D721Med (cell line): ENCODE measurements around the gene NKTR.

Experiments
- DNase-seq: peaks from one replicate; pipeline ENCODE4 v3.0.0; 2011; ENCODE audit warnings: low spot score; ENCODE audit not compliant: insufficient read length
- FAIRE-seq: peaks from 2 replicates; lab custom pipeline; 2011; peaks lifted over from hg19 to GRCh38; lab: Jason Lieb, UNC
- CTCF ChIP-seq: IDR thresholded peaks from 2 replicates; pipeline ENCODE4 v1.5.1; 2012; ENCODE audit warnings: mild to moderate bottlenecking, control low read depth; ENCODE audit not compliant: insufficient read depth; ENCODE audit errors: missing control alignments

Gene NKTR

GRCh38 chr3:42682301-42683070 lies 82.0 kb downstream of the NKTR start:
- no peak for FAIRE-seq
- TF ChIP-seq CTCF = no peak
- DNase-seq = no peak

GRCh38 chr3:42683875-42684598 lies 83.6 kb downstream of the NKTR start:
- FAIRE-seq (no peak), DNase-seq (no peak)
- no peak for TF ChIP-seq CTCF

- FAIRE-seq (no peak), DNase-seq (no peak)
- no peak for TF ChIP-seq CTCF
Measured at GRCh38 chr3:42684632-42685362, 84.3 kb downstream of the NKTR start.

- no peak for FAIRE-seq
- no peak for DNase-seq
- TF ChIP-seq CTCF = no peak
Measured at GRCh38 chr3:42685363-42685881, 84.9 kb downstream of the NKTR start, which contains the start of gene KLHL40. Gene KLHL40, plus strand, starts transcription at chr3:42685537. Its CDS starts 82 bp downstream, at chr3:42685619.

GRCh38 chr3:42685891-42686820 lies 85.7 kb downstream of the NKTR start:
- no peak for FAIRE-seq
- DNase-seq = no peak
- TF ChIP-seq CTCF = no peak
